Measurements from ENCODE around the gene ASZ1.
"Not testable (repeated sequence)": the region's sequence is repeated elsewhere in the genome, so short reads cannot be mapped to it uniquely, and the experiment has no call there.

ASZ1 gene

GRCh38 chr7:117424090-117424829 is 3.0 kb downstream of the ASZ1 start:
- no peak overlapping the region for H3K4me3 ChIP-seq (replicated peaks; ENCODE audit: low read depth, low read length)
- DNase-seq (ENCODE audit: extremely low read depth, low read depth) = no peak
- TF ChIP-seq, protein P1, sequence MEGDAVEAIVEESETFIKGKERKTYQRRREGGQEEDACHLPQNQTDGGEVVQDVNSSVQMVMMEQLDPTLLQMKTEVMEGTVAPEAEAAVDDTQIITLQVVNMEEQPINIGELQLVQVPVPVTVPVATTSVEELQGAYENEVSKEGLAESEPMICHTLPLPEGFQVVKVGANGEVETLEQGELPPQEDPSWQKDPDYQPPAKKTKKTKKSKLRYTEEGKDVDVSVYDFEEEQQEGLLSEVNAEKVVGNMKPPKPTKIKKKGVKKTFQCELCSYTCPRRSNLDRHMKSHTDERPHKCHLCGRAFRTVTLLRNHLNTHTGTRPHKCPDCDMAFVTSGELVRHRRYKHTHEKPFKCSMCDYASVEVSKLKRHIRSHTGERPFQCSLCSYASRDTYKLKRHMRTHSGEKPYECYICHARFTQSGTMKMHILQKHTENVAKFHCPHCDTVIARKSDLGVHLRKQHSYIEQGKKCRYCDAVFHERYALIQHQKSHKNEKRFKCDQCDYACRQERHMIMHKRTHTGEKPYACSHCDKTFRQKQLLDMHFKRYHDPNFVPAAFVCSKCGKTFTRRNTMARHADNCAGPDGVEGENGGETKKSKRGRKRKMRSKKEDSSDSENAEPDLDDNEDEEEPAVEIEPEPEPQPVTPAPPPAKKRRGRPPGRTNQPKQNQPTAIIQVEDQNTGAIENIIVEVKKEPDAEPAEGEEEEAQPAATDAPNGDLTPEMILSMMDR (IDR thresholded peaks at IDR 0.05; ENCODE audit: low read depth, low read length, missing control alignments) = no peak

- DNase-seq (ENCODE audit: extremely low read depth, low read depth); H3K4me3 ChIP-seq (replicated peaks; ENCODE audit: low read depth, low read length): not testable (repeated sequence)
These were observed 12.7 kb downstream of the ASZ1 start for GRCh38 chr7:117414591-117414990.

DNA sequence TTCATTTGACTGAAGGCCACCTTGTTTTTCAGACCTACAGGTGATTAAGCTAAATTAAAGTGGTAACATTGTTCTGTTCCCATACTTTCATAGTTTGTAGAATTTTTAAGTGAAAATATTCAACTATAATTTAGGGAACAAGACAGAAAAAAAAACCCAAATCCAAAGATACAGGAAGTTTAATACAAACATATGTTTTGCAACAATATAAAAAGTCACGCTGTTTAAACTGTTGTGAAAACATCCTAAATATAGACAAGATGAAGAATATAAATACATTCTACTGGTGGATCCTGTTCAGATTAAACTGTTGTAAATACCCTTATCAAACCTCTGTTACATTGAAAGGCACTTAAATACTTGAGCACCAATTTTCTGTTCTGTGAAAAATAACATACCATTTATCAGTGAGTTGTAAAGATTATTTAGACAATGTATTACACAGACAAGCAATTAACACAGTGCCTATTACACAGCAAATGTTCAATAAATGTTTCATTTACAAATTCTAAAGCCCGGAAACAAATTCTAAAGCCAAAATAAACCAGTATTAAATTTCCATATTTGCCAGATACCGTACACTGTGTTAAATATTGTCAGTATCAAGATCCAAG is 14.2 kb downstream of the ASZ1 start:
- no peak for DNase-seq (ENCODE audit: extremely low read depth, low read depth)
- TF ChIP-seq, protein P1 (IDR thresholded peaks at IDR 0.05; ENCODE audit: low read depth, low read length, missing control alignments) = no peak
- H3K4me3 ChIP-seq (replicated peaks; ENCODE audit: low read depth, low read length) = no peak overlapping the region

DNA sequence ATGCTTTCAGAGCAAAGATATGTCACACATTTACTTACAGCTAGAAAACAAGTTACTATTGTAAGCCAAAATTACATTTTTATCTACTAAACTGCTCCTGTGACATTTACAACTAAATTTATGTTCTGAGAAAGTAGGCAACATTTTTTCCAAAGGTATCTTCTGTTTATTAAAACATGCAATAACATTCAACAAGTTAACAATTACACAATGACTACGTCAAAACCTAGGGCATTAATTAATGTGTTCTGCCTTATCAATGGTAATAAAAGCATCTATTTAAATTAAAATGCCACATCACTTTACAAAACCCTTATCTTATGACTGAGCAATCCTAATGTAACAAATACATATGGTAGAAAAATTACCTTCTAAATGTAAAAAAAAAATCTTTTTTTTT is 14.9 kb downstream of the ASZ1 start:
- TF ChIP-seq, protein P1 (IDR thresholded peaks at IDR 0.05; ENCODE audit: low read depth, low read length, missing control alignments) = no peak
- H3K4me3 ChIP-seq (replicated peaks; ENCODE audit: low read depth, low read length) = no peak overlapping the region
- no peak for DNase-seq (ENCODE audit: extremely low read depth, low read depth)

GRCh38 chr7:117411539-117411938 is 15.8 kb downstream of the ASZ1 start:
- TF ChIP-seq, protein P1 (IDR thresholded peaks at IDR 0.05; ENCODE audit: low read depth, low read length, missing control alignments) = no peak
- H3K4me3 ChIP-seq (replicated peaks; ENCODE audit: low read depth, low read length) = no peak overlapping the region
- DNase-seq (ENCODE audit: extremely low read depth, low read depth) = no peak

DNA sequence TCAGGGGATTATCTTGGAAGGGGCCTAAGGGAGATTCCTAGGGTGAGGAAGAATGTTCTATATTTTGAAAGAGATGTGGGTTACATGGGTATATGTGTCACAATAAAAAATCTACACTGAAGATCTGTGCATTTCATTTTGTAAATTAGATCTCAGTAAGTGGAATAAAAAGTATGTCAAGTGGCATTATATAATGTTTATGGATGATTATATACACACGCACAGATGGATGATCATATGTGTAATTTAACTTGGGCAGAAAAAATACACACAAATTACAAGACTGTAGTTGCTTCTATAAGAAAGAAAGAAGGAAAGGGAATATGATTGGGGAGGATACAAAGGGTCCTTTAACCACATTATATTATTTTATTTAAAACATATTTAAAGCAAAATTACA is 18.5 kb downstream of the ASZ1 start:
- TF ChIP-seq, protein P1 (IDR thresholded peaks at IDR 0.05; ENCODE audit: low read depth, low read length, missing control alignments) = no peak
- H3K4me3 ChIP-seq (replicated peaks; ENCODE audit: low read depth, low read length) = no peak overlapping the region
- no peak for DNase-seq (ENCODE audit: extremely low read depth, low read depth)

DNA sequence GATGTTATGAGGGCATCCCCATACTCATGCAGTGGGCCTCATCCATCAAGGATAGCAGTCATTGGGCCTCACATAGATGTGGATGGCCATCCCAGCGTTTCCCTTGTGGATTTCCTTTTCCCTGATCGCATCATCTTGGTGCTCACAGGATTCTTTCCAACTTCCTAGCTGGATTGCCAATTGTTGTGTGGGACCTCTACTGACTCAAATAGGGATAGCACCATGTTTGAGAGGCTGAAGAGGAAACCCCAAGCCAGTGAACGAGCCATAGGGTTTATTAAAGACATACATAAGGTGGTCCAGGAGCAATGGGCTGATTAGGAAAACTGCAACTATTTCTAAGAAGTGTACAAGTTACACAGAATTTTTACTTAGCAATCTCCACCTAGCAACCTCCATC is 21.8 kb downstream of the ASZ1 start:
- no peak overlapping the region for H3K4me3 ChIP-seq (replicated peaks; ENCODE audit: low read depth, low read length)
- no peak for DNase-seq (ENCODE audit: extremely low read depth, low read depth)
- TF ChIP-seq, protein P1 (IDR thresholded peaks at IDR 0.05; ENCODE audit: low read depth, low read length, missing control alignments) = no peak
